HCT116 (cell line): ENCODE measurements around the gene RUNX1.

ENCODE experiments used
- ATF3 ChIP-seq: IDR thresholded peaks from 2 replicates; pipeline ENCODE4 v1.6.1; 2012
- EZH2 ChIP-seq: fragments of 200-600 bp; sonication (generic); IDR thresholded peaks from 2 replicates; pipeline ENCODE4 v1.6.1; 2017; ENCODE audit warnings: antibody characterized with exemption, mixed run types
- POLR2A ChIP-seq: IDR thresholded peaks from 2 replicates; pipeline ENCODE4 v1.7.0; 2011; ENCODE audit warnings: borderline replicate concordance; ENCODE audit not compliant: insufficient read depth, insufficient read length; ENCODE audit errors: extremely low read depth
- POLR2AphosphoS5 ChIP-seq: IDR thresholded peaks from 2 replicates; pipeline ENCODE4 v1.6.1; 2011; ENCODE audit warnings: mild to moderate bottlenecking, low read depth, low read length, moderate library complexity
- RAD21 ChIP-seq: IDR thresholded peaks from 2 replicates; pipeline ENCODE4 v1.6.1; 2012; ENCODE audit warnings: low read depth, mild to moderate bottlenecking
- TCF7L2 ChIP-seq: IDR thresholded peaks from 2 replicates; pipeline ENCODE4 v1.7.0; 2011; ENCODE audit warnings: borderline replicate concordance, inconsistent platforms; ENCODE audit not compliant: insufficient read depth, insufficient read length; ENCODE audit errors: extremely low read depth
- YY1 ChIP-seq: IDR thresholded peaks from 2 replicates; pipeline ENCODE4 v1.6.1; 2011; ENCODE audit warnings: low read length, low read depth, moderate library complexity, mild to moderate bottlenecking; ENCODE audit not compliant: insufficient replicate concordance; ENCODE audit errors: extremely low read depth
- ZBTB33 ChIP-seq: IDR thresholded peaks from 2 replicates; pipeline ENCODE4 v1.6.1; 2011; ENCODE audit warnings: mild to moderate bottlenecking, low read length, moderate library complexity; ENCODE audit not compliant: insufficient replicate concordance; ENCODE audit errors: extremely low read depth
- TF ChIP-seq, protein P1 (sequence below): IDR thresholded peaks from 2 replicates; pipeline ENCODE4 v1.6.1; 2012
- TF ChIP-seq, protein P2 (sequence below), 3 experiments: fragments of 200-600 bp in 1 of 3; sonication (generic) in 1 of 3; IDR thresholded peaks in 2 of 3; conservative IDR thresholded peaks in 1 of 3; 2 replicates each; pipeline ENCODE4 v1.5.1; 2012 to 2017; ENCODE audit warnings: low read depth in 2 of 3, low read length in 2 of 3, antibody characterized with exemption in 1 of 3, borderline replicate concordance in 1 of 3, control low read depth in 1 of 3, mild to moderate bottlenecking in 1 of 3, mixed read lengths in 1 of 3, mixed run types in 1 of 3, moderate library complexity in 1 of 3; ENCODE audit not compliant: insufficient read depth in 1 of 3

DNA sequence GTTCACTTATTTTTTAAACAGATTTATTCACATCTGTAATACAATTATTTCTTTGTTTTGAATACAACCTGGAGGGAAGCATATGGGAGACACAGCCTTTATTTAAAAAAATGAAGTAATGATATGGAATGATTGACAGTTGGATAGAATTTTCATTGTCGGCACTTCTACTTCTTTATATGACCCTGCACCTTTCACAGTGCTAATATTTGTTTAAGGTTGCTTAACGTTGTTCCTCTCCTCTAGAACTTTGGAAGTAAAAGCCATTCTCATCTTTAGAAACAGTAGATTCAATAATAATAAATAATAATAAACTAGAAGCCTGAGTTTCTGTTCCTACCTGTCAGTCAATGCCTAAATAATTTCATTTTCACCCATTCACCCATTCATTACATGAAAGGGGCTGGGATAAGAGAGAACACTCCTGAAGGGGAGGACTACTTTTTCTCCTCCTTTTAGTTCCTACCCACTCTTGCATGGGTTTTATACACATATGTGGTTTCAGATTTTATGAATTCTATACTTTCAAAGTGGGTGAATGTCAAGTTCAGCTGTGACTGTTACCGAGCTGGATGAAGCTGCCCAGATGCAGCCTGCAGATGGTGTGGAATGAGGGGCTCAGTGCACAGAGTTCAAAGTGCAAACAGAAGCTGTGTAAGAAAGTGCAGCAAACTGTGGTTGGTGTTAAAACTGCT lies 9.4 kb downstream of the RUNX1 start:
- no peak for TF ChIP-seq YY1
- TF ChIP-seq POLR2AphosphoS5, result no peak
- TF ChIP-seq, protein P1, sequence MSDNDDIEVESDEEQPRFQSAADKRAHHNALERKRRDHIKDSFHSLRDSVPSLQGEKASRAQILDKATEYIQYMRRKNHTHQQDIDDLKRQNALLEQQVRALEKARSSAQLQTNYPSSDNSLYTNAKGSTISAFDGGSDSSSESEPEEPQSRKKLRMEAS, result no peak
- no peak for TF ChIP-seq RAD21
- no peak for TF ChIP-seq POLR2A
- no peak for TF ChIP-seq TCF7L2
- TF ChIP-seq, protein P2, sequence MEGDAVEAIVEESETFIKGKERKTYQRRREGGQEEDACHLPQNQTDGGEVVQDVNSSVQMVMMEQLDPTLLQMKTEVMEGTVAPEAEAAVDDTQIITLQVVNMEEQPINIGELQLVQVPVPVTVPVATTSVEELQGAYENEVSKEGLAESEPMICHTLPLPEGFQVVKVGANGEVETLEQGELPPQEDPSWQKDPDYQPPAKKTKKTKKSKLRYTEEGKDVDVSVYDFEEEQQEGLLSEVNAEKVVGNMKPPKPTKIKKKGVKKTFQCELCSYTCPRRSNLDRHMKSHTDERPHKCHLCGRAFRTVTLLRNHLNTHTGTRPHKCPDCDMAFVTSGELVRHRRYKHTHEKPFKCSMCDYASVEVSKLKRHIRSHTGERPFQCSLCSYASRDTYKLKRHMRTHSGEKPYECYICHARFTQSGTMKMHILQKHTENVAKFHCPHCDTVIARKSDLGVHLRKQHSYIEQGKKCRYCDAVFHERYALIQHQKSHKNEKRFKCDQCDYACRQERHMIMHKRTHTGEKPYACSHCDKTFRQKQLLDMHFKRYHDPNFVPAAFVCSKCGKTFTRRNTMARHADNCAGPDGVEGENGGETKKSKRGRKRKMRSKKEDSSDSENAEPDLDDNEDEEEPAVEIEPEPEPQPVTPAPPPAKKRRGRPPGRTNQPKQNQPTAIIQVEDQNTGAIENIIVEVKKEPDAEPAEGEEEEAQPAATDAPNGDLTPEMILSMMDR (IDR thresholded peaks at IDR 0.05 in 2 of 3, conservative IDR thresholded peaks at IDR 0.05 in 1 of 3; ENCODE audit: borderline replicate concordance in 1 of 3, insufficient read depth in 1 of 3, low read depth in 2 of 3, low read length in 2 of 3), result no peak
- no peak for TF ChIP-seq EZH2
- no peak for TF ChIP-seq ATF3
- no peak for TF ChIP-seq ZBTB33
